Neural progenitor cell (in vitro differentiated cells): ENCODE results near the gene ZNF423.

ENCODE experiments used
- CTCF ChIP-seq: fragments of 200-600 bp; sonication (generic); IDR thresholded peaks from 2 replicates; pipeline ENCODE4 v1.5.1; 2017; ENCODE audit warnings: antibody characterized with exemption, mild to moderate bottlenecking
- EZH2 ChIP-seq: fragments of 200-600 bp; sonication (generic); IDR thresholded peaks from 2 replicates; pipeline ENCODE4 v1.6.1; 2017; ENCODE audit warnings: antibody characterized with exemption, mild to moderate bottlenecking, moderate library complexity

- TF ChIP-seq CTCF, result no peak
- no peak for TF ChIP-seq EZH2
Measured at GRCh38 chr16:49687476-49688002, 168.4 kb downstream of the ZNF423 start.
